Myocyte (in vitro differentiated cells): ENCODE results near the gene MS4A12. TPM values are rescaled to one million over a fixed set of nuclear protein-coding genes. Genes with fewer than 3 reads are reported as not detected.
"Not testable (repeated sequence)": the region's sequence is repeated elsewhere in the genome, so short reads cannot be mapped to it uniquely, and the experiment has no call there.

ENCODE experiments used
- DNase-seq: peaks from one replicate; pipeline ENCODE4 v3.0.0-alpha.2; 2012; ENCODE audit warnings: low read depth
- total RNA-seq: library from RNA; depleted of rRNA; stranded (reverse); fragments of >200 nt; gene quantifications from 2 replicates; pipeline ENCODE4 v1.2.3, GENCODE V29; 2014

Gene MS4A12
- total RNA-seq, 1 donor from 2014 or later, result 0.19 TPM

GRCh38 chr11:60511393-60511792, 18.8 kb downstream of the MS4A12 start:
- no peak for DNase-seq

GRCh38 chr11:60512651-60513225, 20.2 kb downstream of the MS4A12 start:
- DNase-seq, result no peak

GRCh38 chr11:60513496-60514460, 21.2 kb downstream of the MS4A12 start:
- DNase-seq, result peak; percentile 16

- DNase-seq, result no peak
Observed at GRCh38 chr11:60515144-60515855, 22.7 kb downstream of the MS4A12 start, which contains the start of gene MS4A13. Gene MS4A13, plus strand, starts transcription at chr11:60515392. Its CDS starts 2,692 bp downstream, at chr11:60518084.

GRCh38 chr11:60528465-60528864, 35.9 kb downstream of the MS4A12 start:
- DNase-seq, result no peak

GRCh38 chr11:60528934-60529333, 36.4 kb downstream of the MS4A12 start:
- DNase-seq, result no peak

- no peak for DNase-seq
Observed at GRCh38 chr11:60530454-60531100, 38.0 kb downstream of the MS4A12 start.

- DNase-seq, result not testable (repeated sequence)
Observed at GRCh38 chr11:60532383-60532782, 39.8 kb downstream of the MS4A12 start.

GRCh38 chr11:60538627-60539026, 46.0 kb downstream of the MS4A12 start:
- not testable (repeated sequence) for DNase-seq

- no peak for DNase-seq
Observed at GRCh38 chr11:60544077-60544476, 51.5 kb downstream of the MS4A12 start.

Other genes with a start within 250 kb of the MS4A12 start
- gene MS4A4E, start 249.6 kb upstream of the MS4A12 start, total RNA-seq, result not detected in 2 replicates
- gene MS4A4A, start 212.1 kb upstream of the MS4A12 start, total RNA-seq, result not detected in 2 replicates
- not detected in 2 replicates for gene MS4A6E, start 165.5 kb upstream of the MS4A12 start, total RNA-seq
- gene MS4A7, start 114.2 kb upstream of the MS4A12 start, total RNA-seq, result not detected in 2 replicates
- gene MS4A14, start 96.3 kb upstream of the MS4A12 start, total RNA-seq, result not detected in 2 replicates
- gene MS4A5, start 63.2 kb upstream of the MS4A12 start, total RNA-seq, result not detected in 2 replicates
- gene MS4A1, start 36.9 kb upstream of the MS4A12 start, total RNA-seq, result not detected in 2 replicates
- not detected in 2 replicates for gene MS4A13, start 22.6 kb downstream of the MS4A12 start, total RNA-seq
- not detected in 2 replicates for gene MS4A8, start 206.8 kb downstream of the MS4A12 start, total RNA-seq
- not detected in 2 replicates for gene MS4A18, start 231.9 kb downstream of the MS4A12 start, total RNA-seq